Stimulated activated CD8-positive, alpha-beta memory T cell treated with anti-CD3 and anti-CD28 coated beads, Interleukin-4, amount 100 ng/mL, for 24 hours (primary cell): ENCODE measurements around the gene UST.
"Not testable (repeated sequence)": the region's sequence is repeated elsewhere in the genome, so short reads cannot be mapped to it uniquely, and the experiment has no call there.

Source experiments
- DNase-seq: peaks from one replicate; pipeline ENCODE4 v3.0.0-alpha.2; 2020; ENCODE audit warnings: low read depth

Gene UST

DNA sequence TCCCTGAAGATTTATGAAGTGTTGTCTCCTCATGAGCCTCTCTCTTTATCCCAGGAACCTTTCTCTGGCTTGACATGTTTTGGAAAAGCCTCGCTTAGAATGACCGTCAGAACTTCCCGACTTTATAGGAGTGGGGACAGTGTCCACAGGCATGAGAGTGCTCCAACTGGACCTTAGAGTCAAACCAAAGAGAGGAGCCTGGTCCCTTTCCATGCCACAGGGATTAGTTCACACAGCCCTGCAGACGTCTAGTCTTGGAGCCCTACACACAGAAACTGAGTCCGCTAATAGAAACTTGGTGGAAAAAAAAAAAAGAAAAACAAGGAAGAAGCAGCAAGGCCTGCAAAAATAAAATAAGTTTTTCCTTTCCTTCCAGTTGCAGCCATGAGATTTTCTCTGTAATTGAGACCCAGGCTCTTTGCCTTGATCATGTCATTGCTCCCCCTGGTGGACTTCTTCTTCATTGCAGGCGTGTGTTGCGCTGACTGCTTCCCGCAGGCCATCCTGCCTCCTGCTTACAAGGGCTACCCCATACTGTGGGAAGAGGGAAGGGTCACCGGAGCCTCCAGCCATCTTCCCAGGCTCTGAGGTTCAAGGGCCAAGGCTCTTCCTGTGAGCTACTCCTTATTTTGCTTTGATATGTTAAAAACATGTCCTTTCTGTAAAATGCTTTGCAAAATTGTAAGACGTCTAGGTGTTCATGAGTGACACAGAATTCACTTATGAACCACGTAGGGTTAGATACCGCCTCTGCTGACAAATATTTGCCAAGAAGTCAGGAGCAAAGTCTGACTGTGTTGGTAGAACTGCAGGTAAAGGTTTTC lies 201.0 kb downstream of the UST start:
- DNase-seq, result peak; percentile 66

DNA sequence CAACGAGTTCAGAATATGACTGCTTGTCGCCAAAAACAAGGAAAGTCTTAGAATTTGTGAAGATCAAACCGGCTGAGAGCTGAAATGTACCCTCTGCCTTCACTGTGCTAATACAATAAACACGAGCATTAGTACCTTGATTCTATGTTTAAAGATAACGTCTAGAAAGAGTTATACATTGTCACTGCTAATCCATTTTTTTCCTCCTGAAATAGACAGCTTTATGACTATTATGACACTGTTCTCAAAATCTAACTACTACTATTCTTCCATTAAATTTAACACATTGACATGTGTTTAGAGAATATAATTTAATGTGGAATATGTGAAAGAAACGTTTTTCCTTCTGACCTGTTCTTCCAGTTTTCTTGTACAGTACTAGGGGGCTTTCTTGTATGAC lies 204.8 kb downstream of the UST start:
- no peak for DNase-seq

DNA sequence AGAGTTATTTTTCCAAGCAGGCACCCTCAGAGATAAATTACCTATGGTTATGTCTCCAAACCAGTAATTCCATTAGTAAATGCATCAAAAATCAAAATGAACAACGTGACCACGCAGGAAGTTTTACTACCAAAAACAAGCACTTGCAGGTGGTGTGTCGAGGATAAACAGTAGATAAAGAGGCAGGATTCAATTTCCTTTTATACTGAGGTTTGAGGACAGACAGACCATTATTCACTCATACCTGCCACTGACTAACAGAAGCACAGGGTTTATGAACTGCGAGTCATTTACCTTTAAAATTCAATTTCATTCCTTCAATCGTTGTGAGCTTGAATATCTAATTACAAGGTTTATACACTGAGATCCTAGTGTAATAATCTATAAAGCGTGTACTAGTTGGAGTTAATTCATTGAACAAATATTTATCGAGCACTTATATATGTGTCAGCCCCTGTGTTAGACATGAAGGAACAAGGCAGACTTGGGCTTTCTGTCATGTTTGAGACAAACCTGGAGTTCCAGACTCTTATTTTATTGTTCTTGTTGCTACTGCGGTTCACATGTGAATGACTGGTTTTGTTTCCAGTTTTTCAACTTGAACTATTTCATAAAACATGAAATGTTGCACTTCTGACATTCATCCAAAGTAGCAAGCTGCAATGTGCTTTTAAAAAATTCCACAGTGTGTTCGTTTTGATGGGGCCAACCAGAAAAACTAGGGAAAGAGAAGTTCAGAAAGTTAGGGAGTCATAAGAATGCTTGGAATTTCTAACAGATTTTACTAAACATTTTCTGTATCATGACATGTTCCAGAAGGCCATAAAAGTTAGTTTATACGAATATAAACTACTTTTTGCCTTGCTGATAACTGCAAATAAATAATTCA lies 205.6 kb downstream of the UST start:
- DNase-seq, result no peak

DNA sequence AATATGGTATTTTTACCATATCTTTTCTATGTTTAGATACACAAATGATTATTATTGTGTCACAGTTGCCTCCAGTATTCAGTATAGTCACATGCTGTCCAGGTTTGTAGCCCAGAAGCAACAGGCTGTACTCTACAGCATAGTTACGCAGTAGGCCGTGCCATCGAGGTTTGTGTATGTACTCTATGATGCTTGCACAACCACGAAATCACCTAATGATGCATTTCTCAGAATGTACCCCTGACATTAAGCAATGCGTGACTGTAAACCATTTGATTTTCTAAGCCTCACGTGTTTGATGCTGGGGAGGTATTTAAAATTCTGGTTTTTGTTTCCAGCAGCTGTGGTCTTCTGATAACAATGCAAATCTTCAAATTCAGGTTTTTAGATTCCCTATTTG lies 207.6 kb downstream of the UST start:
- DNase-seq, result no peak

DNA sequence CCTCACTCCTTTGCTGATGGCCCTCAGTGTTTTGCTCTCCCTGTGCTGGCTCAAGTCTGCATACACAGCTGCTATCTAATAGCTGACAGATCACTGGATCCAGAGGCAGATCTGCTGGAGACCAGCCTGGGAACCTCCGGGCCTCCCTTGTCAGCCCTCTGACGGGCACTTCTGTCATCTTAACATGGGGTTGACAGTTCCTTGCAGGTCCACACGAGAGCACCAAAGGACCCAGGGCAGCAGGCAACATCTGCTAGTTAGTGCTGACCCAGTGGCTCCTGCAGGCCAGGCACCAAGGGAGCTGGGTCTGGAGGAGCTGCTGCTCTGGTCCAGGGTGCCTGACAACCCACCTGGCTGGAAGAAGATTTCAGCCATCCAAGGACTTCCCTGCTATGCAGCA lies 208.1 kb downstream of the UST start:
- DNase-seq, result no peak

DNA sequence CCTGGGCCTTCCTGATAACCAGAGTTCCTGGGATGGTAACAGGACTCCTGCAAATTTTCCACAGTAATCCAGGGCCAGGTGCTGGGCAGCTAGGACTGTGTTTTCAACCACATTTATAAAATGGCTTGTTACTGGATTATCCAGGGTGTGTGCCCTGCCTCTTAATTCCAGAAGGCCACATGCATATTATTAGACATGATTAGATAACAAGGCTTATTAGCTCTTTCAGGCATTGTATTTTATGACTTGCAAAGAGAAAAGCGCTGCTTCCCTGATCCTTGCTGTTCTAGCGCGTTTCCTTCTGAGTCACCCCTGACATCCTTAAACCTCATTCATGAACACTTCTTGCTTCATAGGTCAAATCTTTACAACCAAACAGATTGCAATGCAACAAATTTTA lies 208.6 kb downstream of the UST start:
- DNase-seq, result no peak

DNA sequence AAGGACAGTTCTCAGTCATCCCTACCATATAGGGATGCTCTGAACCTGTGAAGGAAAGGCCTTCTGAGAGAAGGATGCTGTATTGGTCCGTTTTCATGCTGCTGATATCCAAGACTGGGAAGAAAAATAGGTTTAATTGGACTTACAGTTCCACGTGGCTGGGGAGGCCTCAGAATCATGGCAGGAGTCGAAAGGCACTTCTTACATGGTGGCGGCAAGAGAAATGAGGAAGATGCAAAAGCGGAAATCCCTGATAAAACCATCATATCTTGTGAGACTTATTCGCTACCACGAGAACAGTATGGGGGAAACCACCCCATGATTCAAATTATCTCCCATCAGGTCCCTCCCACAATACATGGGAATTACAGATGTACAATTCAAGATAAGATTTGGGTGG lies 209.3 kb downstream of the UST start:
- not testable (repeated sequence) for DNase-seq

DNA sequence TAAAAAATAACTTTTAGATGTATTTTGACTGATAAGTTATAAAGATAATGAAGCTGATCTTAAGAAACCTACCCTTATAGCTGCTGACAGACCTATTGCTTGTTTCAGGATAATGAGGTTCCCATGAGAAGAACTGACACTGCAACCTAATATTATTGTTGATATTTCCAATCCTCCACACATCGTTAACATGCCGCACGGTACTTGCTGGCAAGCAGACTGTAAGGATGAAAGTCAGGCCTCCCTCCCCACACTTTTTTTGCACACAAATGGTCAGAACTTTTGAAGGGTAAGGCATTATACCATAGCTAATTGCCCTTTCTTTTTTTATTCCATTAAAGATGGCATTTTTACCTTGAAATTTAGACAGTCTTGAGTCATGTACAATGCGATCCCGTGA lies 210.9 kb downstream of the UST start:
- no peak for DNase-seq

DNA sequence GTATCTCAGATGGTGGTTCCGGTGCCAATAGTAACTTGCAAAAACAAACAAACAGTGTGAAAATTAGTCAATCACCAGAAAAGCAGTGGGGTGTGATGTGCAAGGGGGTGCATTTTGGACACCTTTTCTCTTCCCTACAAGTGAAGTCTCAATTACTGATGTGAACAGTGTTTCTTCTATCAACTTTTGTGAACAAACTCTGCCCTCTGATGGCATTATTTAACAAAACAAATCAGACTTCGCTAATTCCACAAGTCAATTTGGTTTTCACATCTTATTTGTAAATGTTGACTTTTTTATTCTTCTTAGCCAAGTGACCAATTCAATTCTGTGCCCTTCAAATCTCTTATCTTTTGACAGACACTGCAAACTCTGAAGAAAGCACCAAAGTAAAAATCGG lies 212.2 kb downstream of the UST start:
- DNase-seq, result no peak

DNA sequence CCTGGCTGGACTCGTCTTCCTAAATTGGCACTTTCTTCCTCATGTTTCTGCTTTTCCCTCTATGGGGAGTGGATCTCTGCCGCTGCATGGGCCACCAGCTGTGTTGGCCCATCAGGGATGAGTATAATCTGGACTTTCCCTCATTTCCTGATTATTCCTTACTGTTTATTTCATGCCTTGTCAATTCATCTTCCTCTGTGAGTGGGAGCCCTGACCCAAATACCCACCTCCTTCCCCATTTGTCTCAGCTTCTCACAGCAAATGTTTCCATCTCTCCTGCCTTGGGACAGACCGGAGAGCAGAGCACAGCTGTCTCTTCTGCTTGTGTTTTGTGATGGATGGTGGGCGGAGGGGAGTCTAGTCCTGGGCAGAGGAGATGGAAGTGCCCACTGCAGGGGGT lies 212.7 kb downstream of the UST start:
- no peak for DNase-seq

DNA sequence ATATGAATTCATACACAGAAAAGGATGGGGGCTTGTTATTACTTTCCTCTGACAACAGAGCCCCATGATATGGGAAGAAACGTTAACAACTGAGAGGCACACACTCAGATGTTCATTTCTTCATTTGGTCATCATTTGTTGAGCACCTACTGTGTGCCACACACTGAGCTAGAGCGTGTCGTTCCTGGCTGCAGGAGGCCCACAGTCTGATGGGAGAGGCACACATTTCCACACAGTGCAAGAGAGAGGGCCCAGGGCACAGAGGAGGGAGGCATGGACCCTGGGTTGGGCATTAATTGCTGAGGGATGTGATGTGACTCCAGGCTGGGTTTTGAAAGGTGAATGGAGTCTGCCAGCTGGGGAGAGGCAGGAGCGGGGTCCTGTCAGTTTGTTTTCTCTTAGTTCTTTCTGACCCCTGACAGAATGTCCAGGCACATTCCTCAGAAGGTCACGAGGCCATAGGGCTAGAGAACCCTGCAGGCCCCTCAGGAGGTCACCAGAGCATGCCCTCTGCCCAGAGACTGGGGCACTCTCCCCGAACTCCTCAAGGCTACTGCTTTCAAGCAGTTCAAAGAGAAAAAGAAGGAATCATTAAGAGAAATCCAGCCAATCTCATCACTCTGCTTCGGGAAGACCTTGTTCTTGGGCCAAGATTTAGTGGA lies 216.2 kb downstream of the UST start:
- DNase-seq, result no peak

DNA sequence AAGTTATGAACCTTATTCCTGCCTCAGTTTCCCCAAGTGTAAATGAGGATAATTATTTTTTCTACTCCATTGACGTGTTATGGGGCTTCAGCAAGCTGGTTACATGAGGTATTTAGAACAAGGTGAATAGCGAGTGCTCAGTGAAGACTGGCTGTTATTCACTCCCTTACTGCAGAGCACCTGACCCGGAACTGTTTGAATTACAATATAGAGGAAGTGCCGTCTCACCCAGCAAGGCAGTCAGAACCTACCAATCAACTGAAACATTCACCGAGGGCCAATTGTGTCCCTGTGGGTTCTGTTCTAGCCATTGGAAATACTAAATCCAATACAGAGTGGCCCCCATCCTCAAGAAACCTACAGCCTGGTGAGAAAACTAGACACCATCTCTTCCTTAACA lies 216.9 kb downstream of the UST start:
- DNase-seq, result no peak

DNA sequence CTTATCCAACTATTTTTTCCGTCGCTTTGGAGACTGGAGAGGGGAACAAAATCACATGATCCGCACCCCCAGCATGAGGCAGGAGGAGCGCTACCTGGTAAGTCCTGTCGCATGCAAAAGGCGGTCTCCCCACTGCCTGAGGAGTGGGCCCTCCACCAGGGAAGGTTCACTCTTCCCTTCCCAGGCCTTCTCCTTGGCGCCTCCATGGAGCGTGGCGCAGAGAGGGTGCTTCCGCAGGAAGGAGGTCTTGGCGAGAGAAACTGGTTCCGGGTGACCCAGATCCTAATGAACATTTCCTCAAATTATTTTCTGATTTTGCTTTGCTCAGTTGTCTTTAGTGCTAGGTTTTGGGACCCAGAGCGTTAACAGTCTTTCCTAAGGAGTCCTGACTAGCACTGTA lies 217.6 kb downstream of the UST start:
- no peak for DNase-seq

DNA sequence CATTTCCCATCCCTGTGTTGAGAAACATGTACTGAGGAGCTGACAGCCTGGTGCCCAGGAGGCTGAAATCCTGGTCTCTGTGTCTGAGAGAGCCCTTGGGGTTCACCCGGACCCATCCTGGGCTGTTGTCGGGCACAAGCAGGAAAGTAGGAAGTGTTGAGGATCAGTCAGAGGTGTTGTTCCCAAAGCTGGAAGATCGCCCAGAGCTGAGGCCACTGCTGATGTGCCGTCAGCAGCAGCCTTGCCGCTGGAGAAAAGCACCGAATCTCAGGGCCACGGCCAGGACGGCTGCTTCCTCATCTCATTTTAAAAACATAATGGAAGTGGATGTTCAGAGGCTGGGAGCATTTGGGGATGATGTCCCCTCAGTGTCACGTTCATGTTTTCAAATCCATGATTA lies 218.5 kb downstream of the UST start:
- no peak for DNase-seq

DNA sequence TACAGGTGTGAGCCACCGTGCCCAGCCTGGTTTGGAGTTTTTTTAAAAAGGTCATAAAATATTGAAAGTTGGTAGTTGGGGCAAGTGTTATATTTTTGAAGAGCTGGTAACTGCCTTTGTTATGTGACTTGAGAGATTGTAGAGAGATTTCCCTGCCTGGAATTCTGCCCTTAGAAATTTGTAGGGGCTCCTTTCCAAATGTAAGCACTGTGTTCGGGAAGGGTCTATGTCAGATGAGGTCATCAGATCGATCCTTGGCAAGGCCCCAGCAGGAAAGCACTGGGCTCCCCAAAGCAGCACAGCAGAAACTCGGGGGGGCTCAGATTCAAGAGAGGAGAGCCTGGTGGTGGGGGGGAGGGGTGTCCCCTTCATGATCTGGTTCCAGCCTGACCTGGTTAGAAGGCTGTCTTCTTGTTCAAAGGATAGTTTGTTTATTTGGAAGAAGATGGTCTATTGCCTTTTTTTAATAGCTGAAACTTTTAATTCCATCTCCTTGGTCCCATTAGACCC lies 220.2 kb downstream of the UST start:
- no peak for DNase-seq

DNA sequence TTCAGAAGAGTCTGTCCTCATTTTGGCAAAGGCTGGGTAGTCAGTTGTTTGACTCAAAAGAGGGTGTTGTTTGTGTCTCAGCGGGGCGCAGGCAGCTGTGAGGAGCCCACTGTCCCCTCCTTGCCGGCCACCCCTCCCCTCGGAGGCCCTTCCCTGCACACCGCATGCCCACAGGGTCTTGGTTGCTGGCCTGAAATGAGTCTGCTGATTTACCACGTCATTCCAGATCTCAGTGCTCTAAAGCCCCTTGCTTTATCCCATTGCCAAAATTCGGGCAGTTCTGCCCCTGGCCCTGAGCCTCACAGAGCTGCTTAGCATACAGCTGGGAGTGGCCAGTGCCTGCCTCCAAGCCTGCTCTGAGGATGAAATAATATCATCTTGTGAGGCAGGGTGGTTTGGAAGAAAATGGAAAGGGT lies 220.7 kb downstream of the UST start:
- no peak for DNase-seq

DNA sequence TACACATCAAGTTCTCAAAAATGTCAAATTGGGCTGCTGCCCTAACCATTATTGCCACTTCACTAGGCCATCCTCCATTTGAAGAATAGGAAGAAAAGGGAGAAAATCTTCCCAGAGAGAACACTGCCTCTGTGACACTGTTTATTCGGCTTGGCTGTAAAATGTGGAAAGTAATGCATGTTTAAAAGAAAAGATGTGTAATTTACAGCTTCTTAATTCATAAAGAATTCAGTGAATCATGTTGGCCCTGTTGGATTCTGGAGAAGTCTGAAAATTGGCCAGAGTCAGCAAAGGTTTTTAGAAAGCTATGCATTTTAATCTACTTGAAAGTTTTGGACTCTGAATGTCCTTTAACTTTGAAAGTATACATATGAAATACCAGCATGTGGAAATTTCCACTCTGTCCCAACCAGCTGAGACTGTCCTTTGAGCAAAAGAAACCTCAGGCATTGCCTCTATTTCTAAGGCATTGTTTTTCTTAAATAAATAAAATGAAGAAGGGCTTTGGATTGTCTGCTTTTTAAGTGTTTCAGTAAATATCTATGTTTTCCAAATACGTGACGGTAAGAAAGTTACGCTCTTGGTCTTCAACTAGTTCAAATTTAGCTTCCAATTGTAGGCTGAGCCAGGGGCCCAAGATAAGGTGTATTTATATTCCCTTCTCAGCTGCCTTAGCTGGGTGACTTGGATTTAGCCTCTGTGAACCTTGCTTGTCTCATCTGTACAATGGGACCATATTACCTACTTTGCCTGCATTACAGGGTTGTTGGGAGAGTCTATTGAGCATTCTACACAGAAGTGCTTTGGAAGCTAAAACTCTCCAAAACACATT lies 222.2 kb downstream of the UST start:
- DNase-seq, result no peak

DNA sequence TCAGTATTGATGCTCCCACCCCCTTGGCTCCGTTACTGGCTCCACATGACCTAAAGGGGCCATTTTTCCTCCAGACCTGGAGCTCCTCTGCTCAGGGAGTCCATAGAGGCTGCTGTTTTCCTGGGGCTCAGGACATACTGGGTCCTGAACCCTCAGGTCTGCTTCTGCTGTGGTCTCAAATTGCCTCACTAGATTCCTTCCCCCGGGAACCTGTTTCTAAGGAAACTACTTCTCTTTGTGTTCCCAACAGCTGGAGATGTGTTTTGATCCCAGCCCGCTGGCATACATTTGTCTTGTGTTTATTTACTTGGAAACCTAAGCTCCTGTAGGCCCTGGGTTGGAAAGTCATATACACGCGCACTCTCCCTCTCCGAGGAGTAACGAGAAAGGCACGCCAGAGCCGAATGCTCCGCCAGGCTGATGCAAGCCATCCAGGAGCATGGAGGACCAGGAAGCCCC lies 222.8 kb downstream of the UST start:
- DNase-seq, result no peak

DNA sequence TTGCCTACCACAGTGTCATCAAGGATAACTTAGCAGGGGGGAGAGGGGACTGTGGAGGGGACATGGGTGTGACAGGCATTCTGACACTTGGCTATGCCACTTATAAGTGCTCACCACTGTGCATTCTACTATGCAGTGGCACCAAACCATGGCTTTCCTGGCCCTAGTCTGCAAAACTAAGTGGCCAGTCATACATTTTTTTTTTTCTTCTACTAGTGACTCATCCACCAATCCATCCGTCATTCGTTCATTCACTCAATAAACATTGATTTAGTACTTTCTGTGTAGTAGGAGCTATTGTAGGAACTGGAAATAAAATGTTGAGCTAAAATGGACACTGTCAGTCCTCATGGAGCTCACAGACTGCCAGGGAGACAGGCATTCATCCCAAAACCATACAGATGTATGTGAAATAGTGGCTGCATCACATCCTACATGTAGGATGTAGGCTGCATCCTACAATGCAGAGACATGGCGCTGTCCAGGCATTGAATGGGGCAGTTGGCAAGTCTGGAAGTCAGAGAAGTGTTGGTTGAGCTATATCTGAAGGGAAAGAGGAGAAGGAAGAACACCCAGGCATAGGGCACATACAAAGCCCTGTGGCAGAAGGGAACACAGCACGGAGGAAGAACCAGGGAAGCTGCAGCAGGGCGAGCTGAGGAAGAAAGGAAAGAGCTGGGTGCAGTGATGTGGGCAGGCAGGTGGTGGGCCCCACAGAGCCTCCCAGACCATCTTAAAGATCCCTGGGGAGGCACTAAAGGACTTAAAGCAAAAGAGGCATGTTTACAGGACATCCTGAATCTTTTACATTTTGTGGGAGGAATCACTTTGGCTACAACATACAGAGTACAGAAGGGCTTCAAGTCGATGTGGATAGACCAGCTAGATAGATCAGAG lies 224.4 kb downstream of the UST start:
- no peak for DNase-seq

DNA sequence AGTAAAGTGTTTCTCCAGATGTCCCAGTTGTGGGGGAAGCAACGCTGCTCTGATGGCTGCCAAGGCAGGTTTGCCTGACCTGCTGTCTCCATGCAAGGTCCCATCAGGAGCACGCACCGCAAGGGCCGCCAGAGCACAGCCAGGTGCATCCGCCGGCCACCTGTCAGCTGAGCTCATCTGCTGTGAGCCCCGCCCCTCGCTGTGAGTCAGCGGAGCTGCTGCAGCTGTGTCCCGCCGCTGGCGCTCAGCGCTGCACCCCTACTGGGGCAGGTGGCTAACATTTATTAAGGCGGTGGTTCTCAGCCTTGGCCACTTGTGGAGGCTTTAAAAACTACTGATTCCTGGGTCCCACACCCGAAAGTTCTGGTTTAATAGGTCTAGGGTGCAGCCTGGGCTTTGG lies 225.7 kb downstream of the UST start:
- peak; percentile 24 for DNase-seq
